Activated naive CD4-positive, alpha-beta T cell treated with anti-CD3 and anti-CD28 coated beads, Interleukin-2, amount 10 ng/mL, durations not matched to agents 5 hours and 36 hours (primary cell): ENCODE data around the gene OR4F6. TPM values are rescaled to one million over a fixed set of nuclear protein-coding genes. Genes with fewer than 3 reads are reported as not detected.

Source experiments
- total RNA-seq, 2 experiments: library from RNA; stranded (reverse); gene quantifications; one replicate each; pipeline ENCODE4 v1.2.3, GENCODE V29; 2021

The OR4F6 gene, protein sequence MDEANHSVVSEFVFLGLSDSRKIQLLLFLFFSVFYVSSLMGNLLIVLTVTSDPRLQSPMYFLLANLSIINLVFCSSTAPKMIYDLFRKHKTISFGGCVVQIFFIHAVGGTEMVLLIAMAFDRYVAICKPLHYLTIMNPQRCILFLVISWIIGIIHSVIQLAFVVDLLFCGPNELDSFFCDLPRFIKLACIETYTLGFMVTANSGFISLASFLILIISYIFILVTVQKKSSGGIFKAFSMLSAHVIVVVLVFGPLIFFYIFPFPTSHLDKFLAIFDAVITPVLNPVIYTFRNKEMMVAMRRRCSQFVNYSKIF
- total RNA-seq: not detected

DNA sequence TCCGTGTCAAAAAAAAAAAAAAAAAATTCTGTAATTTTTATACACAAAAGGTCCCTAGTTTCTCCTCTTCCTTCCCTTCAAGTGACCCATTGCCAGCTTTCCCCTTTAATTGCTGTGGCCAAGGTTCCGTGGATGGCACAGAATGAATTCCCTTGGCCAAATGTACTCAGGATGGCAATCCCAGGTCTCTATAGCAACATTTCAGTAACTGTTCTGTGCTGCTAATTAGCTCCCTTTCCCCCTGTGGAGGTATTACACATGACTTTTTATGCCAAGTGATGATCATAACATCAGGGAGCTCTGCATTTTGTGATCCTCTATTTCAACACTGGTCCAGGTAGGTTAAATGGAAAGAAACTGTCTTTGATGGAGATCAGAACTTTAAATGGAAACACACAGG is at the start of gene OR4F6:
Gene OR4F6 (plus strand): TSS at position 301 of the 400 bp plus-strand sequence. CDS start 2,211 bp downstream, outside the sequence.

DNA sequence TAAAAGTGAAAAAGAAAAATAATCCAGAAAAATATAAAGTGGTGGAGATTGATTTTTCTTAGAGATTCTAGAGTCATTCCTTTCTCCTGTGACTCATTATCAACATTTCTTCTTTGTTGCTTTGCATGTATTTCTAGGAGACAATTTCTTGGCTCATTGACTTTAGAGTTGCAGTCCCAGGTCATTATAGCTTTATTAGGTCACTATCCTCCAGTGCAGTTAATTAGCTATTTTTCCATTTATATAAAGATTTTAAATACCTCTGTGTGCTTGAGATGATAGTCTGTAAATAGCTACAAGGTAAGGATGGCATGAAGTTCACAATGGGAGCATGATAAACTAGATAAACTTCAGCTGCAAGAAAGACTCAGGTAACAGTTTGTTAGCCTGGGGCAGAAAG is 8.6 kb downstream of the OR4F6 start, which contains the start of gene OR4F15:
Gene OR4F15 (plus strand): TSS at position 301 of the 400 bp plus-strand sequence. CDS start 5,985 bp downstream, outside the sequence.

Other genes starting within 250 kb of the OR4F6 start
- 10 to 100 TPM; 37.7 to 39.5 TPM for gene TM2D3, start 151.1 kb upstream of the OR4F6 start, total RNA-seq
- 10 to 100 TPM; 13.5 to 14.9 TPM for gene TARS3, start 79.0 kb upstream of the OR4F6 start, total RNA-seq
- not detected for gene OR4F15, start 8.7 kb downstream of the OR4F6 start, total RNA-seq